DND-41 (cell line): ENCODE measurements around the gene FAAP100.

Experiments used
- EZH2 ChIP-seq: IDR thresholded peaks from 3 replicates; pipeline ENCODE4 v1.6.1; 2012; ENCODE audit warnings: borderline replicate concordance, low read depth, mild to moderate bottlenecking, moderate library complexity, low read length, inconsistent platforms; ENCODE audit not compliant: severe bottlenecking
- TF ChIP-seq, protein P1 (sequence below): IDR thresholded peaks from 2 replicates; pipeline ENCODE4 v1.5.1; 2012; ENCODE audit warnings: borderline replicate concordance, low read length, moderate library complexity, mild to moderate bottlenecking; ENCODE audit not compliant: poor library complexity, severe bottlenecking; ENCODE audit errors: extremely low read depth

DNA sequence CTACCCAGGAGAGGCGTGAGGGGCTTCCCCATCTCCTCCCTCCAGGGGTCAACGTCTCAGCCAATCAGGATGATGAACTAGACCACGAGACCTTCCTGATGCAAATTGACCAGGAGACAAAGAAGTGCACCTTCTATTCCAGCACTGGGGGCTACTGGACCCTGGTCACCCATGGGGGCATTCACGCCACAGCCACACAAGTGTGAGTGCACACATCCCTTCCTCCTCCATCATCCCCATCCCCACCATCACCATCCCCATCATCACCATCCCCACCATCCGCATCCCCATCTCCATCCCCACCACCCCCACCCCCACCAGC is 17.2 kb downstream of the FAAP100 start:
- TF ChIP-seq, protein P1, sequence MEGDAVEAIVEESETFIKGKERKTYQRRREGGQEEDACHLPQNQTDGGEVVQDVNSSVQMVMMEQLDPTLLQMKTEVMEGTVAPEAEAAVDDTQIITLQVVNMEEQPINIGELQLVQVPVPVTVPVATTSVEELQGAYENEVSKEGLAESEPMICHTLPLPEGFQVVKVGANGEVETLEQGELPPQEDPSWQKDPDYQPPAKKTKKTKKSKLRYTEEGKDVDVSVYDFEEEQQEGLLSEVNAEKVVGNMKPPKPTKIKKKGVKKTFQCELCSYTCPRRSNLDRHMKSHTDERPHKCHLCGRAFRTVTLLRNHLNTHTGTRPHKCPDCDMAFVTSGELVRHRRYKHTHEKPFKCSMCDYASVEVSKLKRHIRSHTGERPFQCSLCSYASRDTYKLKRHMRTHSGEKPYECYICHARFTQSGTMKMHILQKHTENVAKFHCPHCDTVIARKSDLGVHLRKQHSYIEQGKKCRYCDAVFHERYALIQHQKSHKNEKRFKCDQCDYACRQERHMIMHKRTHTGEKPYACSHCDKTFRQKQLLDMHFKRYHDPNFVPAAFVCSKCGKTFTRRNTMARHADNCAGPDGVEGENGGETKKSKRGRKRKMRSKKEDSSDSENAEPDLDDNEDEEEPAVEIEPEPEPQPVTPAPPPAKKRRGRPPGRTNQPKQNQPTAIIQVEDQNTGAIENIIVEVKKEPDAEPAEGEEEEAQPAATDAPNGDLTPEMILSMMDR, result no peak
- TF ChIP-seq EZH2, result no peak
